GM21529 (cell line): ENCODE measurements around the gene FABP7.

Experiments
- ATAC-seq: cut with Tn5 transposase; IDR thresholded peaks from one replicate; pipeline ENCODE4 v1.9.1; 2021; ENCODE audit not compliant: unreplicated experiment

FABP7 gene

GRCh38 chr6:122792766-122793165 is 13.2 kb downstream of the FABP7 start:
- ATAC-seq, result no peak

GRCh38 chr6:122797537-122797936 is 18.0 kb downstream of the FABP7 start:
- ATAC-seq, result no peak

- ATAC-seq, result peak; percentile 93
These were observed 18.7 kb downstream of the FABP7 start for GRCh38 chr6:122798099-122798641.

GRCh38 chr6:122799140-122799745 is 19.7 kb downstream of the FABP7 start:
- no peak for ATAC-seq

- ATAC-seq, result no peak
These were observed 20.6 kb downstream of the FABP7 start for GRCh38 chr6:122799916-122800686.

- ATAC-seq, result no peak
These were observed 21.4 kb downstream of the FABP7 start for GRCh38 chr6:122800906-122801305.

GRCh38 chr6:122801397-122801796 is 21.9 kb downstream of the FABP7 start:
- no peak for ATAC-seq

- no peak for ATAC-seq
These were observed 23.7 kb downstream of the FABP7 start for GRCh38 chr6:122803171-122803661.

GRCh38 chr6:122804962-122805485 is 25.5 kb downstream of the FABP7 start:
- ATAC-seq, result no peak

GRCh38 chr6:122806291-122806690 is 26.8 kb downstream of the FABP7 start:
- no peak for ATAC-seq

GRCh38 chr6:122808121-122808885 is 28.8 kb downstream of the FABP7 start:
- ATAC-seq, result no peak

- ATAC-seq, result no peak
These were observed 29.5 kb downstream of the FABP7 start for GRCh38 chr6:122809001-122809400.

- no peak for ATAC-seq
These were observed 30.2 kb downstream of the FABP7 start for GRCh38 chr6:122809691-122810090.

GRCh38 chr6:122810189-122810588 is 30.7 kb downstream of the FABP7 start:
- no peak for ATAC-seq

- no peak for ATAC-seq
These were observed 37.8 kb downstream of the FABP7 start for GRCh38 chr6:122817358-122817757.

- ATAC-seq, result no peak
These were observed 38.2 kb downstream of the FABP7 start for GRCh38 chr6:122817766-122818165.

GRCh38 chr6:122818866-122819265 is 39.4 kb downstream of the FABP7 start:
- no peak for ATAC-seq

- ATAC-seq, result no peak
These were observed 41.6 kb downstream of the FABP7 start for GRCh38 chr6:122821095-122821494.

- ATAC-seq, result no peak
These were observed 45.6 kb downstream of the FABP7 start for GRCh38 chr6:122825163-122825562.

GRCh38 chr6:122829456-122829855 is 49.9 kb downstream of the FABP7 start:
- ATAC-seq, result no peak

GRCh38 chr6:122831511-122831910 is 52.0 kb downstream of the FABP7 start:
- no peak for ATAC-seq
